ENCODE measurements around the gene UBAP2.
"Not testable (repeated sequence)": the region's sequence is repeated elsewhere in the genome, so short reads cannot be mapped to it uniquely, and the experiment has no call there.

The UBAP2 gene

GRCh38 chr9:34046784-34047379 lies 1.8 kb downstream of the UBAP2 start:
- DNase-seq (ENCODE audit: low read depth): no peak

- no peak for DNase-seq (ENCODE audit: low read depth)
Measured at GRCh38 chr9:34045903-34046302, 2.8 kb downstream of the UBAP2 start.

- not testable (repeated sequence) for DNase-seq (ENCODE audit: low read depth)
Measured at GRCh38 chr9:34042074-34042473, 6.6 kb downstream of the UBAP2 start.

- not testable (repeated sequence) for DNase-seq (ENCODE audit: low read depth)
Measured at GRCh38 chr9:34038851-34039250, 9.8 kb downstream of the UBAP2 start.

- DNase-seq (ENCODE audit: low read depth): no peak
Measured at GRCh38 chr9:34037626-34038025, 11.1 kb downstream of the UBAP2 start.

GRCh38 chr9:34036625-34037024 lies 12.1 kb downstream of the UBAP2 start:
- DNase-seq (ENCODE audit: low read depth): no peak

- no peak for DNase-seq (ENCODE audit: low read depth)
Measured at GRCh38 chr9:34035656-34036055, 13.0 kb downstream of the UBAP2 start.

GRCh38 chr9:34034698-34035065 lies 14.0 kb downstream of the UBAP2 start:
- no peak for DNase-seq (ENCODE audit: low read depth)

GRCh38 chr9:34032631-34033030 lies 16.1 kb downstream of the UBAP2 start:
- DNase-seq (ENCODE audit: low read depth): no peak

GRCh38 chr9:34027845-34028574 lies 20.7 kb downstream of the UBAP2 start:
- no peak for DNase-seq (ENCODE audit: low read depth)

- DNase-seq (ENCODE audit: low read depth): no peak
Measured at GRCh38 chr9:34025811-34026210, 22.9 kb downstream of the UBAP2 start.

GRCh38 chr9:34025062-34025461 lies 23.6 kb downstream of the UBAP2 start:
- no peak for DNase-seq (ENCODE audit: low read depth)

- DNase-seq (ENCODE audit: low read depth): not testable (repeated sequence)
Measured at GRCh38 chr9:34024476-34024875, 24.2 kb downstream of the UBAP2 start.

- DNase-seq (ENCODE audit: low read depth): no peak
Measured at GRCh38 chr9:34016149-34016548, 32.5 kb downstream of the UBAP2 start.

GRCh38 chr9:34010979-34011378 lies 37.7 kb downstream of the UBAP2 start:
- no peak for DNase-seq (ENCODE audit: low read depth)

GRCh38 chr9:34001951-34002350 lies 46.7 kb downstream of the UBAP2 start:
- no peak for DNase-seq (ENCODE audit: low read depth)

GRCh38 chr9:34001298-34001697 lies 47.4 kb downstream of the UBAP2 start:
- no peak for DNase-seq (ENCODE audit: low read depth)

GRCh38 chr9:33995449-33995848 lies 53.2 kb downstream of the UBAP2 start:
- DNase-seq (ENCODE audit: low read depth): no peak

- DNase-seq (ENCODE audit: low read depth): no peak
Measured at GRCh38 chr9:33993104-33993503, 55.6 kb downstream of the UBAP2 start.

- DNase-seq (ENCODE audit: low read depth): no peak
Measured at GRCh38 chr9:33992632-33993031, 56.1 kb downstream of the UBAP2 start.

GRCh38 chr9:33988219-33988890 lies 60.3 kb downstream of the UBAP2 start:
- no peak for DNase-seq (ENCODE audit: low read depth)

- DNase-seq (ENCODE audit: low read depth): no peak
Measured at GRCh38 chr9:33976414-33976813, 72.3 kb downstream of the UBAP2 start.

GRCh38 chr9:33972698-33973097 lies 76.0 kb downstream of the UBAP2 start:
- no peak for DNase-seq (ENCODE audit: low read depth)
